Esophagus squamous epithelium (tissue), 4 donors: ENCODE data around the gene TGFB1.

Source experiments
- CTCF ChIP-seq, 6 experiments: fragments of 450-650 bp in 4 of 6; fragments of 200-600 bp in 2 of 6; sonication (generic) in 2 of 6; IDR thresholded peaks; one replicate each; pipeline ENCODE4 v1.5.1; 2016 to 2019; ENCODE audit warnings: antibody characterized with exemption in 6 of 6, mild to moderate bottlenecking in 4 of 6, moderate library complexity in 4 of 6
- POLR2A ChIP-seq, 4 donors: fragments of 450-650 bp; IDR thresholded peaks; one replicate each; pipeline ENCODE4 v1.6.1; 2017; ENCODE audit warnings: antibody characterized with exemption in 4 of 4, mild to moderate bottlenecking in 4 of 4, moderate library complexity in 3 of 4

- TF ChIP-seq CTCF (IDR thresholded peaks at IDR 0.05) (no peak), POLR2A (IDR thresholded peaks at IDR 0.05) (no peak)
These were observed 1.3 kb upstream of the TGFB1 start for GRCh38 chr19:41355035-41355434.
